Smooth muscle cell (in vitro differentiated cells): ENCODE data around the gene SAV1. TPM values are rescaled to one million over a fixed set of nuclear protein-coding genes. Genes with fewer than 3 reads are reported as not detected.

Source experiments
- DNase-seq: peaks from one replicate; lab custom pipeline; 2025; ENCODE audit not compliant: unreplicated experiment; lab: John Stamatoyannopoulos, UW
- H2AFZ ChIP-seq: fragments of 200-600 bp; sonication (generic); 2 replicates; pipeline ENCODE4 v1.6.0; 2016; ENCODE audit warnings: antibody characterized with exemption, low read depth, mild to moderate bottlenecking
- H3F3A ChIP-seq: fragments of 200-600 bp; sonication (generic); 2 replicates; pipeline ENCODE4 v1.6.0; 2017; ENCODE audit warnings: antibody characterized with exemption, low read depth
- H3K27ac ChIP-seq: fragments of 200-600 bp; sonication (generic); 2 replicates; pipeline ENCODE4 v1.5.1; 2016; ENCODE audit warnings: low read depth, mild to moderate bottlenecking
- H3K27me3 ChIP-seq: fragments of 200-600 bp; sonication (generic); 2 replicates; pipeline ENCODE4 v1.6.1; 2016; ENCODE audit warnings: low read depth, mild to moderate bottlenecking
- H3K36me3 ChIP-seq: fragments of 200-600 bp; sonication (generic); 2 replicates; pipeline ENCODE4 v1.5.1; 2016; ENCODE audit warnings: low read depth
- H3K4me1 ChIP-seq: fragments of 200-600 bp; sonication (generic); 2 replicates; pipeline ENCODE4 v1.5.1; 2016; ENCODE audit warnings: low read depth
- H3K4me2 ChIP-seq: fragments of 200-600 bp; sonication (generic); 2 replicates; pipeline ENCODE4 v1.6.0; 2016; ENCODE audit warnings: mild to moderate bottlenecking
- H3K4me3 ChIP-seq: fragments of 200-600 bp; sonication (generic); 2 replicates; pipeline ENCODE4 v1.5.1; 2016; ENCODE audit warnings: mild to moderate bottlenecking
- H3K79me2 ChIP-seq: fragments of 200-600 bp; sonication (generic); 2 replicates; pipeline ENCODE4 v1.6.0; 2016; ENCODE audit warnings: low read depth, mild to moderate bottlenecking
- H3K9ac ChIP-seq: fragments of 200-600 bp; sonication (generic); 2 replicates; pipeline ENCODE4 v1.6.0; 2016; ENCODE audit warnings: low read depth
- H3K9me3 ChIP-seq: fragments of 200-600 bp; sonication (generic); replicated peaks from 2 replicates; pipeline ENCODE4 v1.5.1; 2016; ENCODE audit warnings: low read depth
- H4K20me1 ChIP-seq: fragments of 200-600 bp; sonication (generic); 2 replicates; pipeline ENCODE4 v1.6.0; 2016; ENCODE audit warnings: low read depth
- CTCF ChIP-seq: fragments of 200-600 bp; sonication (generic); IDR thresholded peaks from 2 replicates; pipeline ENCODE4 v1.5.1; 2017; ENCODE audit warnings: borderline replicate concordance, mild to moderate bottlenecking, antibody characterized with exemption; ENCODE audit not compliant: insufficient read depth, poor library complexity, severe bottlenecking
- WGBS: methylation state at CpG from one replicate; pipeline ENCODE4 v1.1.7; 2016; ENCODE audit warnings: low lambda C conversion rate; 5-methylcytosine and 5-hydroxymethylcytosine counted together
- polyA plus RNA-seq: library from polyadenylated mRNA; unstranded; fragments of >200 nt; fragmentation: Nextera tagmentation; extraction: Ambion mirVana; gene quantifications from 2 replicates; pipeline ENCODE4 v1.2.1, GENCODE V29; 2016
- total RNA-seq: library from RNA; depleted of rRNA; stranded (reverse); fragments of >200 nt; gene quantifications from 2 replicates; pipeline ENCODE4 v1.2.3, GENCODE V29; 2014

The SAV1 gene
- total and polyA plus RNA-seq, 2 experiments from 2014 or later, result 17.7 to 24.8 TPM

- Histone ChIP-seq H3K9me3 (no peaks in the 10 kb centered on the region), H4K20me1 (peaks cover 13% of the 10 kb centered on the region), H3F3A (no peaks in the 10 kb centered on the region), H3K4me1 (peaks cover 9% of the 10 kb centered on the region), H2AFZ (no peak overlapping the region), H3K27ac (no peak overlapping the region), H3K4me3 (no peak overlapping the region), H3K36me3 (peaks cover 9% of the 10 kb centered on the region), H3K27me3 (no peaks in the 10 kb centered on the region), H3K9ac (no peak overlapping the region), H3K79me2 (peaks cover 29% of the 10 kb centered on the region), H3K4me2 (no peak overlapping the region)
- no peak for DNase-seq
- WGBS, result 95% methylated on average over 6 of the region's 6 CpGs
- no peak for TF ChIP-seq CTCF
These were observed 8.7 kb downstream of the SAV1 start for GRCh38 chr14:50659327-50659974.

- no peak overlapping the region for H3K9ac ChIP-seq
- no peak for TF ChIP-seq CTCF
- peaks cover 24% of the 10 kb centered on the region for H3K79me2 ChIP-seq
- no peak overlapping the region for H3K4me3 ChIP-seq
- peaks cover 9% of the 10 kb centered on the region for H3K36me3 ChIP-seq
- no peak for DNase-seq
- no peaks in the 10 kb centered on the region for H3K27me3 ChIP-seq
- H2AFZ ChIP-seq, result peak overlapping the region; percentile 15
- peak overlapping the region; percentile 14 for H3K27ac ChIP-seq
- 20% methylated on average over 6 of the region's 6 CpGs for WGBS
- H4K20me1 ChIP-seq, result peaks cover 25% of the 10 kb centered on the region
- no peaks in the 10 kb centered on the region for H3K9me3 ChIP-seq
- peak overlapping the region; percentile 44 for H3K4me2 ChIP-seq
- peaks cover 9% of the 10 kb centered on the region for H3K4me1 ChIP-seq
- no peaks in the 10 kb centered on the region for H3F3A ChIP-seq
These were observed 9.9 kb downstream of the SAV1 start for GRCh38 chr14:50658203-50658602.

GRCh38 chr14:50657753-50658152, 10.4 kb downstream of the SAV1 start:
- Histone ChIP-seq H3K4me3 (no peak overlapping the region), H3K9me3 (no peaks in the 10 kb centered on the region), H3F3A (no peaks in the 10 kb centered on the region), H3K4me2 (peak overlapping the region; percentile 44), H3K4me1 (peaks cover 9% of the 10 kb centered on the region), H2AFZ (no peak overlapping the region), H3K27ac (peak overlapping the region; percentile 14), H4K20me1 (peaks cover 30% of the 10 kb centered on the region), H3K36me3 (peaks cover 9% of the 10 kb centered on the region), H3K27me3 (no peaks in the 10 kb centered on the region), H3K9ac (no peak overlapping the region), H3K79me2 (peaks cover 26% of the 10 kb centered on the region)
- WGBS, result 87% methylated on average over 2 of the region's 2 CpGs
- TF ChIP-seq CTCF, result no peak
- no peak for DNase-seq

GRCh38 chr14:50656776-50657175, 11.3 kb downstream of the SAV1 start:
- H3K27me3 ChIP-seq, result no peaks in the 10 kb centered on the region
- peaks cover 39% of the 10 kb centered on the region for H4K20me1 ChIP-seq
- H3K9me3 ChIP-seq, result no peaks in the 10 kb centered on the region
- WGBS, result 96% methylated on average over 6 of the region's 6 CpGs
- H3K4me1 ChIP-seq, result peaks cover 9% of the 10 kb centered on the region
- no peak overlapping the region for H3K4me2 ChIP-seq
- H3K4me3 ChIP-seq, result no peak overlapping the region
- TF ChIP-seq CTCF, result no peak
- no peak overlapping the region for H2AFZ ChIP-seq
- no peak for DNase-seq
- H3K9ac ChIP-seq, result no peak overlapping the region
- H3K79me2 ChIP-seq, result peaks cover 30% of the 10 kb centered on the region
- no peaks in the 10 kb centered on the region for H3F3A ChIP-seq
- peaks cover 8% of the 10 kb centered on the region for H3K36me3 ChIP-seq
- H3K27ac ChIP-seq, result no peak overlapping the region
